ENCODE measurements around the gene TANC1. TPM values are rescaled to one million over a fixed set of nuclear protein-coding genes. Genes with fewer than 3 reads are reported as not detected.

TANC1 gene
- total RNA-seq, 1 experiment from 2014 or later = 2.5 TPM

DNA sequence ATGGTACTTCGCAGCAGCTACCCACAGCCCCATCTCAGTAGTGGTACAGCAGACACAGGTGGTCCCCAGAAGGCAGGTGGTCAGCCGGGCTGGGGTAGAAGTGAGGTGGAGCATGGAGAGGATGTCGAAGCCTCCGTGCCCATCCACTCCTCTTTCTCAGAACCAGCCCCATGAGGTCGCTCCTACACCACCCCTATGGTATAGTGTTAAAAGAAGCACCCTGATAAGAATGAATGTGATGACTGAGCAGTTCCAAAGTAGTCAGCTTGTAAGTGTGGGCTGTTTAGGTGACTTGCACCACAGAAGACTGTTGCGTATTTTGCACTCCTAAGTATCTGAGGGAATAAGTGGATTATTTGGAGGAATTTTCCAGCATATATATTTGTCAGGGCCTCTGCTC is 206.7 kb downstream of the TANC1 start:
- Histone ChIP-seq H3K18ac (ENCODE audit: insufficient read length, low read depth, low read length) (no peak overlapping the region), H2BK12ac (ENCODE audit: insufficient read length, low read depth, low read length) (no peak overlapping the region), H2BK5ac (ENCODE audit: insufficient read length, low read length) (no peak overlapping the region), H3K23me2 (ENCODE audit: insufficient read length, low read depth, low read length, poor library complexity, severe bottlenecking) (no peaks in the 10 kb centered on the region), H4K20me1 (ENCODE audit: control insufficient read depth, insufficient read depth, insufficient read length) (no peaks in the 10 kb centered on the region), H2BK15ac (ENCODE audit: low read depth, low read length) (no peak overlapping the region), H3K23ac (ENCODE audit: insufficient read length, low read depth, low read length) (no peak overlapping the region), H3K79me2 (ENCODE audit: insufficient read depth, low read length) (no peaks in the 10 kb centered on the region), H4K5ac (ENCODE audit: insufficient read length, low read depth, low read length) (no peak overlapping the region), H2BK20ac (ENCODE audit: low read depth, low read length, poor library complexity, severe bottlenecking) (no peak overlapping the region), H3K9me3 (ENCODE audit: control insufficient read depth, low read depth, low read length) (no peaks in the 10 kb centered on the region), H3K27ac (ENCODE audit: insufficient read length, low read depth, low read length) (no peak overlapping the region), H3K4ac (ENCODE audit: low read depth, low read length) (no peak overlapping the region), H3K4me1 (ENCODE audit: insufficient read depth, low read length) (no peaks in the 10 kb centered on the region), H3K79me1 (ENCODE audit: insufficient read depth, low read depth, low read length, poor library complexity, severe bottlenecking) (no peaks in the 10 kb centered on the region), H3K9ac (ENCODE audit: extremely low read depth, insufficient read length, low read length) (no peak overlapping the region), H2BK120ac (ENCODE audit: low read depth, low read length, poor library complexity, severe bottlenecking) (no peak overlapping the region), H4K91ac (ENCODE audit: insufficient read length, low read depth, low read length) (no peak overlapping the region), H3K14ac (ENCODE audit: insufficient read depth, low read length) (no peak overlapping the region), H2AFZ (ENCODE audit: low read length) (no peak overlapping the region), H4K8ac (replicated peaks; ENCODE audit: insufficient read length, low read depth, low read length) (no peak overlapping the region), H3T11ph (ENCODE audit: low read length) (no peak overlapping the region), H3K4me2 (ENCODE audit: insufficient read depth, insufficient read length, low read length) (no peak overlapping the region), H2AK5ac (ENCODE audit: insufficient read length, low read length) (no peak overlapping the region), H3K27me3 (ENCODE audit: insufficient read depth, low read length) (no peaks in the 10 kb centered on the region), H3K56ac (ENCODE audit: insufficient read length, low read depth, low read length) (no peak overlapping the region)
- WGBS (ENCODE audit: extremely low coverage, insufficient read length, low lambda C conversion rate) = no CpG with 5 or more reads among the region's 6 CpGs
- TF ChIP-seq, protein P1, sequence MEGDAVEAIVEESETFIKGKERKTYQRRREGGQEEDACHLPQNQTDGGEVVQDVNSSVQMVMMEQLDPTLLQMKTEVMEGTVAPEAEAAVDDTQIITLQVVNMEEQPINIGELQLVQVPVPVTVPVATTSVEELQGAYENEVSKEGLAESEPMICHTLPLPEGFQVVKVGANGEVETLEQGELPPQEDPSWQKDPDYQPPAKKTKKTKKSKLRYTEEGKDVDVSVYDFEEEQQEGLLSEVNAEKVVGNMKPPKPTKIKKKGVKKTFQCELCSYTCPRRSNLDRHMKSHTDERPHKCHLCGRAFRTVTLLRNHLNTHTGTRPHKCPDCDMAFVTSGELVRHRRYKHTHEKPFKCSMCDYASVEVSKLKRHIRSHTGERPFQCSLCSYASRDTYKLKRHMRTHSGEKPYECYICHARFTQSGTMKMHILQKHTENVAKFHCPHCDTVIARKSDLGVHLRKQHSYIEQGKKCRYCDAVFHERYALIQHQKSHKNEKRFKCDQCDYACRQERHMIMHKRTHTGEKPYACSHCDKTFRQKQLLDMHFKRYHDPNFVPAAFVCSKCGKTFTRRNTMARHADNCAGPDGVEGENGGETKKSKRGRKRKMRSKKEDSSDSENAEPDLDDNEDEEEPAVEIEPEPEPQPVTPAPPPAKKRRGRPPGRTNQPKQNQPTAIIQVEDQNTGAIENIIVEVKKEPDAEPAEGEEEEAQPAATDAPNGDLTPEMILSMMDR (conservative IDR thresholded peaks at IDR 0.05) = no peak
- Mint-ChIP-seq H3K4me3 (no peak overlapping the region), H3K9me3 (no peaks in the 10 kb centered on the region), H3K36me3 (ENCODE audit: insufficient read depth in 1 of 3, low read depth in 3 of 3) (peaks cover 0 to 5% (median 1%) of the 10 kb centered on the region in 3 experiments; a peak in 1 of 7 replicates), H3K27ac (no peak overlapping the region), H3K4me1 (no peaks in the 10 kb centered on the region), H3K27me3 (ENCODE audit: low read depth) (no peaks in the 10 kb centered on the region)
- no peak for DNase-seq
